Measurements from ENCODE around the gene RAPGEF2.

The RAPGEF2 gene

GRCh38 chr4:159138436-159138835, 35.6 kb downstream of the RAPGEF2 start:
- Mint-ChIP-seq H3K27ac (no peak overlapping the region), H3K27me3 (no peaks in the 10 kb centered on the region), H3K36me3 (ENCODE audit: low read depth) (peaks cover 4% of the 10 kb centered on the region), H3K4me1 (ENCODE audit: low read depth) (peaks cover 28% of the 10 kb centered on the region), H3K9me3 (no peaks in the 10 kb centered on the region), H3K4me3 (no peak overlapping the region)
- no peak for DNase-seq

DNA sequence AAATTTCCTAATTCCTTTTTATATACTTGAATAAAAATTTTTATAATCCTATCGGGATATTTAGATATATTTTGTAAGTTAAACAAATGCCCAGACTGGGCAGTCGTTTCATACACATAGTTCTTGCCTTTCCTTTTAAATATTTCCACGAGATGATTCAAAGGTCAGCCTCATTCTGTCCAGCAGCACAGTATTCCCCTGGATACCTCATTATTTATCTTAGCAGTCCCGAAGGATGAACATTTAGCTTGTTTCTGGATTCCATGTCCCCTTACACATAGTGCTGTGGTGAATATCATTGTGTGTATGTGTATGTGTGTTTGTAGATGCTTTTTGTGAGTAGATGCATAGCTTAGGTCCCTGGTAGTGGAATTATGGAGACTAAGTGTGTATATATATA, 38.3 kb downstream of the RAPGEF2 start:
- Mint-ChIP-seq H3K36me3 (ENCODE audit: low read depth) (no peaks in the 10 kb centered on the region), H3K9me3 (no peaks in the 10 kb centered on the region)
- no peak for DNase-seq

DNA sequence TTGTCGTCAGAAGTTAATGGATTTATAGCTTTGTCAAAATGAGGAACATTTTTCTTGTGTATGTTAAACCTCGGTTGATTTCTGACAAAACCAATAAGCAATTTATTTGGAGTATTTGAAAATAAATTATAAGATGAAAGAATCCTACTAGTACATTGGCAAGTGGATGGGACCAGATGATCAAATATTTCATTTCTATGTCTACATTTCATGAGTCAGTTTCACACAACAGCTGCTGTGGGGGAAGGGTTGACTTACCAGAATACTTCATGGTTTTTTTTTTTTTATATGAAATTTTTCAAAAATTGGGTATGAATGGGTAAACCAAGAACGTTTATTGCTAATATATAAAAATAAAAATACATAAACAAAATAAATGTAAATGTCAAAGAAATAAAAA, 39.4 kb downstream of the RAPGEF2 start:
- Mint-ChIP-seq H3K27me3 (no peaks in the 10 kb centered on the region), H3K36me3 (ENCODE audit: low read depth) (no peaks in the 10 kb centered on the region), H3K4me1 (ENCODE audit: low read depth) (peaks cover 31% of the 10 kb centered on the region), H3K27ac (no peak overlapping the region), H3K9me3 (no peaks in the 10 kb centered on the region), H3K4me3 (no peak overlapping the region)
- DNase-seq: no peak

More for the DNA sequence above, 38.3 kb downstream of the RAPGEF2 start:
- Mint-ChIP-seq H3K4me3 (no peak overlapping the region), H3K27ac (no peak overlapping the region), H3K27me3 (no peaks in the 10 kb centered on the region), H3K4me1 (ENCODE audit: low read depth) (peaks cover 32% of the 10 kb centered on the region)

DNA sequence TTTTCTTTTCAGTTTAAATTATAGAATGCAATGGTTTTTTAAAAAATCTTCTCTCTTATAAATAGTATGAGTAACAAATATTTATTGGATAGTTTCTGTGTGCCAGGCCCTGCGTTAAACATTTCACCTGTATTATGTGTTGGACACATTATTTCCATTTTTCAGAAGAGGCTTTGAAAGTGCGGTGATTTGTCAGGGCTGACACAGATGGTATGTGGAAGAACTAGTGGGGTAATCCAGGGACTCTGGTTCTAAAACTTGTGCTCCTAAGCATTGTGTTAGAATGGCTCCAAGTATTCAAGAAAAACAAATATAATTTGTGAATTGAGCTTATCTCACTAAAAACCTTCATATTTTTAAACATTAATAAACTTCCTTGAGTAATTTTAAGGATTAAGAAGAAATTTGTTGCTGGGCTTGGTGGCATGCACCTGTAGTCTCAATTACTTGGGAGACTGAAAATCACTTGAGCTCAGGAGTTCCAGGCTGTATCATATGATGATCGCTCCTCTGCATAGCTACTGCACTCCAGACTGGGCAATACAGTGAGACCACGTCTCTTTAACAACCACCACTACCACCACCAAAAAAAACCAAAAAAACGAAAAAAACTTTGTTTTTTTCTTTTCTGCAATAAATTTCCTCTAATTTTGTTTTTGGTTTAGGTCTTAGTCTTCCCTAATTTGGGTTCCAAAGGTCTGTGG, 40.0 kb downstream of the RAPGEF2 start:
- Mint-ChIP-seq H3K4me3 (no peak overlapping the region), H3K27me3 (no peaks in the 10 kb centered on the region), H3K27ac (no peak overlapping the region), H3K9me3 (no peaks in the 10 kb centered on the region), H3K4me1 (ENCODE audit: low read depth) (peaks cover 28% of the 10 kb centered on the region), H3K36me3 (ENCODE audit: low read depth) (no peaks in the 10 kb centered on the region)
- DNase-seq: no peak

- Mint-ChIP-seq H3K27ac (no peak overlapping the region), H3K4me1 (ENCODE audit: low read depth) (peaks cover 20% of the 10 kb centered on the region), H3K27me3 (no peaks in the 10 kb centered on the region), H3K36me3 (ENCODE audit: low read depth) (no peaks in the 10 kb centered on the region), H3K4me3 (no peak overlapping the region), H3K9me3 (no peaks in the 10 kb centered on the region)
- no peak for DNase-seq
These were observed 40.8 kb downstream of the RAPGEF2 start for GRCh38 chr4:159143687-159144086.

- Mint-ChIP-seq H3K4me1 (ENCODE audit: low read depth) (peaks cover 16% of the 10 kb centered on the region), H3K4me3 (no peak overlapping the region), H3K27me3 (no peaks in the 10 kb centered on the region), H3K27ac (no peak overlapping the region), H3K36me3 (ENCODE audit: low read depth) (no peaks in the 10 kb centered on the region), H3K9me3 (no peaks in the 10 kb centered on the region)
- no peak for DNase-seq
These were observed 41.3 kb downstream of the RAPGEF2 start for GRCh38 chr4:159144112-159144694.

DNA sequence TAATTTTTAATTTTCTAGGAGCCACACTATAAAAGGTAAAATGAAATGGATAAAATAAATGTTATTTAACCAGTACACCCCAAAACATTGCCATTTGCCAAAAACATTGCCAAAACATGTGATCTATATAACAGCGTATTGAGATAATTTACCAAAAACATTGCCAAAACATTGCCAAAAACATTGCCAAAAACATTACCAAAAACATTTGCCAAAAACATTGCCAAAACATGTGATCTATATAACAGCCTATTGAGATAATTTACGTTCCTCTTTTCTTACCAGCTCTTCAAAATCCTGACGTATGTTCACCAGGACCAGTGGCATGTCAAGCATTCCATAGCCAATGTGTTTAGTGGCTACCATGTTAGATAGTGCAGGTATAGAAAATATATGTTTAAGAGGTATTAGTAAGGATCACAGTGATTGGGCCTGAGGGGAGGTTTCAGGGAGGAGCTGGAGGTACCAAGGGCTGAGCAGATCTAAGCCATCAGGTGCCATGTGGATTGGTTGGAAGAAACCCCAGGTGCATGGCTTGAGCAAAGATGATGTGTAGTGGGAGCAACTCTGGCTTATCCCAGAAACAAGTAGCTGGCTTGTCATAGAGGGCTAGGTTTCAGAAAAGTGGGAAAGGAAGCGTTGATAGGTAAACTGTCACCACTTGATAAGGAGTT, 42.6 kb downstream of the RAPGEF2 start:
- Mint-ChIP-seq H3K4me3 (no peak overlapping the region), H3K27me3 (no peaks in the 10 kb centered on the region), H3K27ac (no peak overlapping the region), H3K9me3 (no peaks in the 10 kb centered on the region), H3K4me1 (ENCODE audit: low read depth) (peaks cover 19% of the 10 kb centered on the region), H3K36me3 (ENCODE audit: low read depth) (no peaks in the 10 kb centered on the region)
- no peak for DNase-seq

GRCh38 chr4:159145992-159146330, 43.1 kb downstream of the RAPGEF2 start:
- H3K4me3 Mint-ChIP-seq: no peak overlapping the region
- no peaks in the 10 kb centered on the region for H3K27me3 Mint-ChIP-seq
- no peak overlapping the region for H3K27ac Mint-ChIP-seq
- H3K4me1 Mint-ChIP-seq (ENCODE audit: low read depth): peaks cover 22% of the 10 kb centered on the region
- no peak for DNase-seq
- H3K9me3 Mint-ChIP-seq: no peaks in the 10 kb centered on the region
- no peaks in the 10 kb centered on the region for H3K36me3 Mint-ChIP-seq (ENCODE audit: low read depth)

- Mint-ChIP-seq H3K36me3 (ENCODE audit: low read depth) (no peaks in the 10 kb centered on the region), H3K27me3 (no peaks in the 10 kb centered on the region), H3K27ac (no peak overlapping the region), H3K9me3 (no peaks in the 10 kb centered on the region), H3K4me3 (no peak overlapping the region), H3K4me1 (ENCODE audit: low read depth) (peaks cover 25% of the 10 kb centered on the region)
- DNase-seq: no peak
These were observed 43.6 kb downstream of the RAPGEF2 start for GRCh38 chr4:159146488-159146887.

GRCh38 chr4:159148441-159148840, 45.6 kb downstream of the RAPGEF2 start:
- Mint-ChIP-seq H3K27me3 (no peaks in the 10 kb centered on the region), H3K4me1 (ENCODE audit: low read depth) (peaks cover 26% of the 10 kb centered on the region), H3K27ac (no peak overlapping the region), H3K4me3 (no peak overlapping the region), H3K9me3 (no peaks in the 10 kb centered on the region), H3K36me3 (ENCODE audit: low read depth) (no peaks in the 10 kb centered on the region)
- DNase-seq: no peak

DNA sequence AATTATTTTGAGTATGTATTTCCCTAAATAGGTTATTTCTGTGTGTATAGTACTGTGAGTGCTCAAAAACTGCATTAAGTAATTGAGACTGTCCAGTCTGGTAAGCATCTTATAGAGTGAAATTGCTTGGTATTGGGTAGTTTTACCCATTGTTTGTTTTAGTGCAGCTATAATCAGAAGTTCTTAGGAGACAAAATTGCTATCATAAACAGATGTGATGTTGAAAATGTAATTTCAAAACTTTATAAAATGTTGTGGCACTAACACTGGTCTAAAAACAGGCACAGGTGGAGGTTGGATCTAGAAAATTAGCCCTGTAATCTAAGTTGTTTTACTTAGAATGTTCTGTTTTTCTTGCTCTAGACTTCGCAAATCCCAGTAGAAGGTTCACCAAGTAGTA, 46.8 kb downstream of the RAPGEF2 start:
- Mint-ChIP-seq H3K4me3 (no peak overlapping the region), H3K9me3 (no peaks in the 10 kb centered on the region), H3K27ac (no peak overlapping the region), H3K36me3 (ENCODE audit: low read depth) (no peaks in the 10 kb centered on the region), H3K4me1 (ENCODE audit: low read depth) (peaks cover 17% of the 10 kb centered on the region), H3K27me3 (no peaks in the 10 kb centered on the region)
- no peak for DNase-seq

- Mint-ChIP-seq H3K9me3 (no peaks in the 10 kb centered on the region), H3K27me3 (no peaks in the 10 kb centered on the region), H3K4me3 (no peak overlapping the region), H3K27ac (no peak overlapping the region), H3K36me3 (ENCODE audit: low read depth) (no peaks in the 10 kb centered on the region), H3K4me1 (ENCODE audit: low read depth) (peaks cover 22% of the 10 kb centered on the region)
- DNase-seq: no peak
These were observed 47.5 kb downstream of the RAPGEF2 start for GRCh38 chr4:159150396-159150795.

- no peaks in the 10 kb centered on the region for H3K9me3 Mint-ChIP-seq
- no peaks in the 10 kb centered on the region for H3K36me3 Mint-ChIP-seq (ENCODE audit: low read depth)
- H3K27me3 Mint-ChIP-seq: no peaks in the 10 kb centered on the region
- H3K27ac Mint-ChIP-seq: no peak overlapping the region
- no peak for DNase-seq
- H3K4me1 Mint-ChIP-seq (ENCODE audit: low read depth): peaks cover 22% of the 10 kb centered on the region
- no peak overlapping the region for H3K4me3 Mint-ChIP-seq
These were observed 48.0 kb downstream of the RAPGEF2 start for GRCh38 chr4:159150821-159151390.

GRCh38 chr4:159151689-159152088, 48.8 kb downstream of the RAPGEF2 start:
- Mint-ChIP-seq H3K9me3 (no peaks in the 10 kb centered on the region), H3K27me3 (no peaks in the 10 kb centered on the region), H3K4me3 (no peak overlapping the region), H3K4me1 (ENCODE audit: low read depth) (peaks cover 21% of the 10 kb centered on the region), H3K27ac (no peak overlapping the region), H3K36me3 (ENCODE audit: low read depth) (no peaks in the 10 kb centered on the region)
- DNase-seq: no peak

DNA sequence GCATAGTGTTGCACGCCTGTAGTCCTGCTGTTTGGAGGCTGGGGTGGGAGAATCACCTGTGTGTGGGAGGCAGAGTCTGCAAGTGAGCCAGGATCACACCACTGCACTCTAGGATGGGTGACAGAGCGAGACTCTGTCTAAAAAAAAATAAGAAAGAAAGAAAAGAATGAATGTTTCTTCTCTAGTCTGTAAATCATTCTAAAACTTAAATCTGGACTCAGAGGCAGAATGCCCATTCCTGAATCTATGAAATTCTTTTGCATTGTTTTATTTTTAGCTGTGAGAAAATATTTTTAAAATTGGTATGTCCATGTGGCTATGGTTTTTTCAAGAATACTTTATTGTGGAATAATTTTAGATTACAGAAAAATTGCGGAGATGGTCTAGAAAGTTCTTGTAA, 49.3 kb downstream of the RAPGEF2 start:
- Mint-ChIP-seq H3K27me3 (no peaks in the 10 kb centered on the region), H3K9me3 (no peaks in the 10 kb centered on the region), H3K27ac (no peak overlapping the region), H3K4me3 (no peak overlapping the region), H3K4me1 (ENCODE audit: low read depth) (peaks cover 20% of the 10 kb centered on the region), H3K36me3 (ENCODE audit: low read depth) (no peaks in the 10 kb centered on the region)
- DNase-seq: no peak

All from activated T-cell treated with anti-CD3 and anti-CD28 coated beads, Interleukin-2, amount 50 U/mL, for 24 hours (primary cell).